HepG2 (cell line): Measurements from ENCODE around the gene SCARF1. TPM values are rescaled to one million over a fixed set of nuclear protein-coding genes. Genes with fewer than 3 reads are reported as not detected.
A peak's percentile ranks its signal among the peaks of the same experiment; 100 is the strongest.

Experiments used
- ATAC-seq: fragments of 200-7000 bp; cut with Tn5 transposase; 3 replicates; pipeline ENCODE4 v1.9.1; 2020; ENCODE audit warnings: mild to moderate bottlenecking, moderate library complexity
- BruUV-seq: library from RNA; stranded (reverse); fragments of 400-500 nt; replicated peaks from 2 replicates; lab custom pipeline; 2021; lab: Mats Ljungman, UMichigan
- CTCF ChIA-PET: fragments of 300-600 bp; formaldehyde crosslinking; extraction: SDS; loops from one replicate; lab custom pipeline; 2021; ENCODE audit warnings: low total read pairs, inconsistent platforms, low intra/inter-chr PET ratio; lab: Yijun Ruan, JAX
- POLR2A ChIA-PET: fragments of 350-600 bp; sonication (Branson Sonifier 250); formaldehyde crosslinking; loops from one replicate; lab custom pipeline; 2020; ENCODE audit warnings: antibody characterized with exemption, inconsistent platforms; lab: Yijun Ruan, JAX
- DNase-seq: peaks from one replicate; pipeline ENCODE4 v3.0.0-alpha.2; 2015; ENCODE audit warnings: low spot score
- FAIRE-seq: peaks from 3 replicates; lab custom pipeline; 2011; peaks lifted over from hg19 to GRCh38; lab: Jason Lieb, UNC
- H2AFZ ChIP-seq: one replicate; pipeline ENCODE4 v1.6.1; 2011; ENCODE audit warnings: low read length, inconsistent platforms
- H3K27ac ChIP-seq: fragments of 300-600 bp; 3 replicates; pipeline ENCODE4 v1.8.0; 2011; ENCODE audit warnings: mixed run types, mild to moderate bottlenecking, mixed read lengths, low read length, inconsistent platforms; ENCODE audit not compliant: insufficient read depth; ENCODE audit errors: extremely low read length
- H3K27me3 ChIP-seq, 2 experiments: fragments of 200-600 bp in 1 of 2; 2 replicates in 1 of 2; 3 replicates in 1 of 2; pipeline versions ENCODE4 v1.6.0 to v1.8.0; 2011; ENCODE audit warnings: low read length in 2 of 2, mild to moderate bottlenecking in 2 of 2, moderate library complexity in 2 of 2, inconsistent platforms in 1 of 2; ENCODE audit not compliant: insufficient read depth in 2 of 2, control insufficient read depth in 1 of 2
- H3K36me3 ChIP-seq, 2 experiments: fragments of 200-600 bp in 1 of 2; replicated peaks in 1 of 2; 2 replicates in 1 of 2; 3 replicates in 1 of 2; pipeline versions ENCODE4 v1.5.1 to v1.8.0; 2011; ENCODE audit warnings: low read length in 2 of 2, inconsistent platforms in 1 of 2; ENCODE audit not compliant: insufficient read depth in 2 of 2, control insufficient read depth in 1 of 2
- H3K4me1 ChIP-seq: 2 replicates; pipeline ENCODE4 v1.5.1; 2012; ENCODE audit warnings: low read length, inconsistent platforms; ENCODE audit not compliant: insufficient read depth
- H3K4me2 ChIP-seq: 2 replicates; pipeline ENCODE4 v1.6.0; 2011; ENCODE audit warnings: low read depth, low read length, inconsistent platforms
- H3K4me3 ChIP-seq, 3 experiments: fragments of 200-600 bp in 1 of 3; sonication (generic), shearing (Covaris generic) in 1 of 3; replicated peaks in 1 of 3; 2 replicates each; pipeline ENCODE4 v1.5.1; 2011 to 2016; ENCODE audit warnings: low read length in 3 of 3, inconsistent platforms in 2 of 3, low read depth in 2 of 3, mild to moderate bottlenecking in 2 of 3, control low read depth in 1 of 3, mixed read lengths in 1 of 3; ENCODE audit not compliant: insufficient read depth in 1 of 3
- H3K79me2 ChIP-seq: one replicate; pipeline ENCODE4 v1.6.1; 2011; ENCODE audit warnings: low read length, inconsistent platforms; ENCODE audit not compliant: insufficient read depth
- H3K9ac ChIP-seq: 2 replicates; pipeline ENCODE4 v1.6.0; 2011; ENCODE audit warnings: mild to moderate bottlenecking, low read depth, low read length, inconsistent platforms; ENCODE audit not compliant: insufficient read depth
- H3K9me3 ChIP-seq: 2 replicates; pipeline ENCODE4 v1.5.1; 2012; ENCODE audit warnings: mild to moderate bottlenecking, low read length
- H4K20me1 ChIP-seq: 2 replicates; pipeline ENCODE4 v1.6.0; 2011; ENCODE audit warnings: inconsistent platforms, mild to moderate bottlenecking, low read length, moderate library complexity; ENCODE audit not compliant: insufficient read depth
- AGO2 ChIP-seq: fragments of 200-400 bp; formaldehyde crosslinking; optimal IDR thresholded peaks from 2 replicates; pipeline ENCODE3; 2017; ENCODE audit warnings: mild to moderate bottlenecking, low read depth, low read length, moderate library complexity
- BATF2 ChIP-seq: sonication (generic); formaldehyde crosslinking; IDR thresholded peaks from 2 replicates; pipeline ENCODE4 v1.8.0; 2022; ENCODE audit warnings: mild to moderate bottlenecking, missing genetic modification reagents, moderate library complexity
- HOXA9 ChIP-seq: sonication (generic); formaldehyde crosslinking; IDR thresholded peaks from 2 replicates; pipeline ENCODE4 v1.8.1; 2022; ENCODE audit warnings: missing genetic modification reagents, mild to moderate bottlenecking, moderate library complexity, borderline replicate concordance
- POLR2A ChIP-seq, 2 experiments: IDR thresholded peaks; 2 replicates each; pipeline ENCODE4 v1.6.1; 2011; ENCODE audit warnings: low read depth in 2 of 2, low read length in 2 of 2, mild to moderate bottlenecking in 1 of 2, moderate library complexity in 1 of 2; ENCODE audit not compliant: insufficient read depth in 1 of 2
- RBFOX2 ChIP-seq: fragments of 200-400 bp; formaldehyde crosslinking; IDR thresholded peaks from 2 replicates; pipeline ENCODE4 v1.6.1; 2017; ENCODE audit warnings: low read depth, mild to moderate bottlenecking, low read length
- ZUFSP ChIP-seq: sonication (generic); formaldehyde crosslinking; IDR thresholded peaks from 2 replicates; pipeline ENCODE4 v1.9.0; 2021; ENCODE audit warnings: missing genetic modification reagents, mild to moderate bottlenecking, borderline replicate concordance
- WGBS: methylation state at CpG from one replicate; pipeline ENCODE4 v1.1.6; 2017; ENCODE audit warnings: low lambda C conversion rate; 5-methylcytosine and 5-hydroxymethylcytosine counted together
- in situ Hi-C: cut with HindIII; loops from 2 replicates; pipeline ENCODE4 v1.10.0; 2017; ENCODE audit warnings: low pct_unique_long_range_greater_than_20kb; ENCODE audit not compliant: extremely low pct_ligation_motif_present
- intact Hi-C: fragments of 100-400 bp; cut with micrococcal nuclease; formaldehyde crosslinking; loops from one replicate; pipeline ENCODE4 v1.10.0; 2022; ENCODE audit not compliant: unreplicated experiment
- polyA plus RNA-seq, 8 experiments: library from polyadenylated mRNA; depleted of rRNA in 3 of 8; stranded (reverse) in 7 of 8; unstranded in 1 of 8; fragments of >200 nt; fragmentation: Illumina TruSeq in 4 of 8; extraction: Trizol in 4 of 8; gene quantifications; 2 replicates each; pipeline versions ENCODE4 v1.2.1 to v1.2.3, GENCODE V29; 2011 to 2016; ENCODE audit warnings: low read depth in 4 of 8, missing spikeins in 1 of 8, mixed read lengths in 1 of 8; ENCODE audit not compliant: insufficient read depth in 1 of 8
- total RNA-seq, 5 experiments: library from RNA; depleted of rRNA; stranded (reverse); fragments of >200 nt; fragmentation: Illumina TruSeq; extraction: Trizol; gene quantifications; 2 replicates each; pipeline ENCODE4 v1.2.3, GENCODE V29; 2016; ENCODE audit warnings: low read depth in 1 of 5
- TF ChIP-seq, protein P1 (sequence below): sonication (generic); formaldehyde crosslinking; IDR thresholded peaks from 2 replicates; pipeline ENCODE4 v1.5.0; 2020; ENCODE audit warnings: mild to moderate bottlenecking, missing genetic modification reagents, borderline replicate concordance

Gene SCARF1
- total and polyA plus RNA-seq, 2 of the 13 experiments (the other 11 are each of a cell fraction or from before 2014, with no cell fraction given): 0.24 to 0.71 TPM

DNA sequence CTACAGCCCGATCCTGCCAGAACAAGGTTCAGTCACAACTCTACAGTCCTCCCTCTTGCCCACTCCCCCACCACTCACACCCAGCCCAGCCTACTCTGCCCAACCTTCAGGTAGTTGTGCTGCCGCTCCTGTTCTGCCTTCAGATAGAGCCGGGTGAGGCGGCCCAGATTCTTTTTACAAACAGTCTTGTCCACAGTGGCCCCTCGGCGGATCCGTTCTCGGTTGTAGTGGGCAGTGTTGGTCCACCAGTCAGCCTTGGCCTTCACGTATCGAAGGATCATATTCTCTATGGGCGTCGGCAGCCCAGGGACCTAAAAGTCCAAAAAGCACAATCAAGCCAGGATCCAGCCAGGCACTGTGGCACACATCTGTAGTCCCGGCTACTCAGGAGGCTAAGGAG lies 30.9 kb upstream of the SCARF1 start:
- Histone ChIP-seq H3K4me3 (no peak overlapping the region), H3K4me1 (no peaks in the 10 kb centered on the region), H2AFZ (no peak overlapping the region), H3K27ac (no peak overlapping the region), H3K36me3 (peaks cover 63 to 92% of the 10 kb centered on the region in 2 experiments), H3K9me3 (no peaks in the 10 kb centered on the region), H4K20me1 (peaks cover 3% of the 10 kb centered on the region; the same call in 1 of the 2 replicates), H3K9ac (no peak overlapping the region), H3K79me2 (no peaks in the 10 kb centered on the region), H3K4me2 (no peak overlapping the region), H3K27me3 (no peaks in the 10 kb centered on the region)
- ATAC-seq (no peak), FAIRE-seq (no peak), DNase-seq (no peak)
- over 99% methylated on average over 13 of the region's 13 CpGs for WGBS
- POLR2A ChIA-PET: no interaction called here
- TF ChIP-seq HOXA9 (CRISPR knock-in tag) (no peak), RBFOX2 (0 out of 2 replicates have a peak, but pooled peaks have one; percentile 27)
- in situ Hi-C loops (no loop called here), intact Hi-C loops (no loop called here)
- BruUV-seq: no TSS peak
- CTCF ChIA-PET: no interaction called here

DNA sequence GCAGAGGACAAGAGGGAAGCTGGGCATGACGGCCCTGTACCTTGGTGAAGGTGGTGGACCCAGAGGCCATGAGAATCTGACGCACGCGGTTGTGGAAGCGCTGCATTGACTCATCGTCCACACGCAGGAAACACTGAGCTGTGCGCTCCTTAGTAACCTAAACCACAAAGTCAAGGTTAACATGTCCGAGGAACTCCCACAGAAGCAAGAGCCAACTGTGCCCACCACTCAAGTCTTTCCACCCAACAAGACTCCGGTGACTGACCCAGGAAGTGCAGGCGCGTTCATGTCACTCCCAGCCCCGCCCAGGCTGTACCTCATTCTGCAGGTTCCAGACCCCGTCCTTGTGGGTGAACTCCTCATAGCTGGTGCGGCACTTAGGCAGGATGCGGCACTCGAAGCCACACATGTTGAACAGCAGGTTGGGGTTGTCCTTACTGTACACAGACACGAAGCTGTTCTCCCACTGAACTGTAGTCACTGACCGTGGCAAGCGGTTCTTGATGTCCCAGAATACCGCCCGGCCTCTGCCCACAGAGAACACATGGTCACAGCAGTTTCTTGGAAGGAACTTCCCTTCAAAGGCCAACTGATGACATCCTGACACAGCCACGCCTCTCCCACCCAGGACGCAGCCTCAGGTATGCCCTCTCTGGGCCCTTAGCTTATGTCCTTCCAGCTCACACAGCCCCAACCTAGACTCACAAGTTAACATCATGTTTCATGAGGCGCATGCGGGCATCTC lies 27.7 kb upstream of the SCARF1 start:
- POLR2A ChIA-PET: interaction anchor here (1.5 kb wide), 1 partner anchor 41 kb away, joined by 3 read pairs; no protein-coding TSS in a partner anchor
- WGBS: 97% methylated on average over 22 of the region's 26 CpGs
- H3K36me3 ChIP-seq: peaks cover 43 to 86% of the 10 kb centered on the region in 2 experiments
- TF ChIP-seq RBFOX2 (peak; percentile 29; the same call in 1 of the 2 replicates), AGO2 (peak; percentile 50), ZUFSP (CRISPR knock-in tag) (no peak), POLR2A (IDR thresholded peaks at IDR 0.05; ENCODE audit: insufficient read depth in 1 of 2, low read depth in 2 of 2, low read length in 2 of 2) (0 out of 4 replicates have a peak, but pooled peaks of 1 of the 2 experiments have one; percentile 12), BATF2 (CRISPR knock-in tag) (no peak)
- TF ChIP-seq, protein P1, sequence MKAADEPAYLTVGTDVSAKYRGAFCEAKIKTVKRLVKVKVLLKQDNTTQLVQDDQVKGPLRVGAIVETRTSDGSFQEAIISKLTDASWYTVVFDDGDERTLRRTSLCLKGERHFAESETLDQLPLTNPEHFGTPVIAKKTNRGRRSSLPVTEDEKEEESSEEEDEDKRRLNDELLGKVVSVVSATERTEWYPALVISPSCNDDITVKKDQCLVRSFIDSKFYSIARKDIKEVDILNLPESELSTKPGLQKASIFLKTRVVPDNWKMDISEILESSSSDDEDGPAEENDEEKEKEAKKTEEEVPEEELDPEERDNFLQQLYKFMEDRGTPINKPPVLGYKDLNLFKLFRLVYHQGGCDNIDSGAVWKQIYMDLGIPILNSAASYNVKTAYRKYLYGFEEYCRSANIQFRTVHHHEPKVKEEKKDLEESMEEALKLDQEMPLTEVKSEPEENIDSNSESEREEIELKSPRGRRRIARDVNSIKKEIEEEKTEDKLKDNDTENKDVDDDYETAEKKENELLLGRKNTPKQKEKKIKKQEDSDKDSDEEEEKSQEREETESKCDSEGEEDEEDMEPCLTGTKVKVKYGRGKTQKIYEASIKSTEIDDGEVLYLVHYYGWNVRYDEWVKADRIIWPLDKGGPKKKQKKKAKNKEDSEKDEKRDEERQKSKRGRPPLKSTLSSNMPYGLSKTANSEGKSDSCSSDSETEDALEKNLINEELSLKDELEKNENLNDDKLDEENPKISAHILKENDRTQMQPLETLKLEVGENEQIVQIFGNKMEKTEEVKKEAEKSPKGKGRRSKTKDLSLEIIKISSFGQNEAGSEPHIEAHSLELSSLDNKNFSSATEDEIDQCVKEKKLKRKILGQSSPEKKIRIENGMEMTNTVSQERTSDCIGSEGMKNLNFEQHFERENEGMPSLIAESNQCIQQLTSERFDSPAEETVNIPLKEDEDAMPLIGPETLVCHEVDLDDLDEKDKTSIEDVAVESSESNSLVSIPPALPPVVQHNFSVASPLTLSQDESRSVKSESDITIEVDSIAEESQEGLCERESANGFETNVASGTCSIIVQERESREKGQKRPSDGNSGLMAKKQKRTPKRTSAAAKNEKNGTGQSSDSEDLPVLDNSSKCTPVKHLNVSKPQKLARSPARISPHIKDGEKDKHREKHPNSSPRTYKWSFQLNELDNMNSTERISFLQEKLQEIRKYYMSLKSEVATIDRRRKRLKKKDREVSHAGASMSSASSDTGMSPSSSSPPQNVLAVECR (CRISPR knock-in tag): 0 out of 2 replicates have a peak, but pooled peaks have one; percentile 24

More for the DNA sequence above, 27.7 kb upstream of the SCARF1 start:
- no TSS peak for BruUV-seq
- Histone ChIP-seq H3K9ac (no peak overlapping the region), H3K9me3 (no peaks in the 10 kb centered on the region), H3K27me3 (no peaks in the 10 kb centered on the region), H3K4me3 (no peak overlapping the region), H2AFZ (no peak overlapping the region), H3K4me2 (no peak overlapping the region), H3K79me2 (no peaks in the 10 kb centered on the region), H3K4me1 (no peaks in the 10 kb centered on the region), H3K27ac (no peak overlapping the region), H4K20me1 (peaks cover 13% of the 10 kb centered on the region)
- intact Hi-C loops: no loop called here
- ATAC-seq (no peak), DNase-seq (no peak), FAIRE-seq (no peak)
- in situ Hi-C loops: no loop called here
- CTCF ChIA-PET: no interaction called here
